A673 (cell line): ENCODE results near the gene TNIP1.

Experiments
- EZH2 ChIP-seq: fragments of 200-600 bp; sonication (generic); IDR thresholded peaks from 2 replicates; pipeline ENCODE4 v1.6.1; 2017; ENCODE audit warnings: borderline replicate concordance, low read depth, mild to moderate bottlenecking, mixed read lengths, antibody characterized with exemption, low read length; ENCODE audit not compliant: poor library complexity, severe bottlenecking
- TF ChIP-seq, protein P1 (sequence below): fragments of 300-800, 200-600 bp; sonication (generic); conservative IDR thresholded peaks from 2 replicates; pipeline ENCODE4 v1.5.1; 2017; ENCODE audit warnings: low read depth, mild to moderate bottlenecking, antibody characterized with exemption, low read length, moderate library complexity, mixed read lengths

DNA sequence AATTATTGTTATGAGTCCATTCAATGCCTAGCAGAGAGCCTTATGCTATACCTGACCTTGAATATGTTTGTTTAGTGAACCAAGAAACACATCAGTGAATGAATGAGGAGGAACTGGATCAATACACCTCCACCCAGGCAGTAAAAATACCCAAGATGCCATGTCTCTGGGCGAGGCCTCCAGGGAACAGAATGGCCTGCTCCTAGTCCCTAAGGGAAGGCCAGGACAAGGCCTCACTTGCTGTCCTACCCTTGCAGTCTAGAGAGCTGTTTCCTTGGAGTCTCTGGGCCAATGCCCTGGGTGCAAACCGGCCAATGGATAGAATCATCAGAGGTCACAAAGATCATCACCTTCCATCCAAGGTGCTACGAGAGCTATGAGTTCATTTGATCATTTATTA lies 26.1 kb downstream of the TNIP1 start:
- TF ChIP-seq, protein P1, sequence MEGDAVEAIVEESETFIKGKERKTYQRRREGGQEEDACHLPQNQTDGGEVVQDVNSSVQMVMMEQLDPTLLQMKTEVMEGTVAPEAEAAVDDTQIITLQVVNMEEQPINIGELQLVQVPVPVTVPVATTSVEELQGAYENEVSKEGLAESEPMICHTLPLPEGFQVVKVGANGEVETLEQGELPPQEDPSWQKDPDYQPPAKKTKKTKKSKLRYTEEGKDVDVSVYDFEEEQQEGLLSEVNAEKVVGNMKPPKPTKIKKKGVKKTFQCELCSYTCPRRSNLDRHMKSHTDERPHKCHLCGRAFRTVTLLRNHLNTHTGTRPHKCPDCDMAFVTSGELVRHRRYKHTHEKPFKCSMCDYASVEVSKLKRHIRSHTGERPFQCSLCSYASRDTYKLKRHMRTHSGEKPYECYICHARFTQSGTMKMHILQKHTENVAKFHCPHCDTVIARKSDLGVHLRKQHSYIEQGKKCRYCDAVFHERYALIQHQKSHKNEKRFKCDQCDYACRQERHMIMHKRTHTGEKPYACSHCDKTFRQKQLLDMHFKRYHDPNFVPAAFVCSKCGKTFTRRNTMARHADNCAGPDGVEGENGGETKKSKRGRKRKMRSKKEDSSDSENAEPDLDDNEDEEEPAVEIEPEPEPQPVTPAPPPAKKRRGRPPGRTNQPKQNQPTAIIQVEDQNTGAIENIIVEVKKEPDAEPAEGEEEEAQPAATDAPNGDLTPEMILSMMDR, result no peak
- no peak for TF ChIP-seq EZH2
